ENCODE data around the gene MATN1. TPM values are rescaled to one million over a fixed set of nuclear protein-coding genes. Genes with fewer than 3 reads are reported as not detected.
A peak's percentile ranks its signal among the peaks of the same experiment; 100 is the strongest.

MATN1 gene
- total RNA-seq, 1 donor from 2014 or later: not detected

- H3K9me3 ChIP-seq: no peaks in the 10 kb centered on the region
- H3K27me3 ChIP-seq (ENCODE audit: low read depth): no peaks in the 10 kb centered on the region
- peak; percentile 54 for DNase-seq
- no peaks in the 10 kb centered on the region for H3K36me3 ChIP-seq
- intact Hi-C loops (cut with DNase I): no loop called here
- ATAC-seq: no peak
- no peak overlapping the region for H3K27ac ChIP-seq
- H3K4me3 ChIP-seq: no peak overlapping the region
- peaks cover 96% of the 10 kb centered on the region for H3K4me1 ChIP-seq
- no peak for TF ChIP-seq CTCF (IDR thresholded peaks at IDR 0.05)
Observed at GRCh38 chr1:30748098-30748698, 24.8 kb upstream of the MATN1 start.

- Histone ChIP-seq H3K27me3 (ENCODE audit: low read depth) (no peaks in the 10 kb centered on the region), H3K27ac (peak overlapping the region; percentile 31), H3K4me1 (peaks cover 94% of the 10 kb centered on the region), H3K9me3 (no peaks in the 10 kb centered on the region), H3K36me3 (peaks cover 2% of the 10 kb centered on the region), H3K4me3 (peak overlapping the region; percentile 3)
- intact Hi-C loops (cut with DNase I): no loop called here
- DNase-seq (peak; percentile 41), ATAC-seq (no peak)
- TF ChIP-seq CTCF (IDR thresholded peaks at IDR 0.05): no peak
Observed at GRCh38 chr1:30747033-30748008, 23.9 kb upstream of the MATN1 start.

- ATAC-seq (no peak), DNase-seq (no peak)
- Histone ChIP-seq H3K36me3 (peaks cover 11% of the 10 kb centered on the region), H3K27me3 (ENCODE audit: low read depth) (no peaks in the 10 kb centered on the region), H3K4me3 (no peak overlapping the region), H3K4me1 (peaks cover 89% of the 10 kb centered on the region), H3K9me3 (no peaks in the 10 kb centered on the region), H3K27ac (peak overlapping the region; percentile 31)
- TF ChIP-seq CTCF (IDR thresholded peaks at IDR 0.05): no peak
- intact Hi-C loops (cut with DNase I): no loop called here
Observed at GRCh38 chr1:30746212-30747032, 23.0 kb upstream of the MATN1 start.

- Histone ChIP-seq H3K27me3 (ENCODE audit: low read depth) (no peaks in the 10 kb centered on the region), H3K9me3 (no peaks in the 10 kb centered on the region), H3K36me3 (peaks cover 13% of the 10 kb centered on the region), H3K27ac (peak overlapping the region; percentile 31), H3K4me3 (peak overlapping the region; percentile 1), H3K4me1 (peaks cover 89% of the 10 kb centered on the region)
- intact Hi-C loops (cut with DNase I): no loop called here
- DNase-seq: peak; percentile 57
- no peak for TF ChIP-seq CTCF (IDR thresholded peaks at IDR 0.05)
- ATAC-seq: no peak
Observed at GRCh38 chr1:30745834-30746208, 22.4 kb upstream of the MATN1 start.

- peaks cover 84% of the 10 kb centered on the region for H3K4me1 ChIP-seq
- no peak for ATAC-seq
Observed at GRCh38 chr1:30745156-30745833, 21.9 kb upstream of the MATN1 start.

More at GRCh38 chr1:30745156-30745833, 21.9 kb upstream of the MATN1 start:
- H3K27ac ChIP-seq: peak overlapping the region; percentile 31
- H3K9me3 ChIP-seq: no peaks in the 10 kb centered on the region
- DNase-seq: no peak
- H3K27me3 ChIP-seq (ENCODE audit: low read depth): no peaks in the 10 kb centered on the region
- intact Hi-C loops (cut with DNase I): no loop called here
- TF ChIP-seq CTCF (IDR thresholded peaks at IDR 0.05): no peak
- H3K4me3 ChIP-seq: peak overlapping the region; percentile 1
- H3K36me3 ChIP-seq: peaks cover 14% of the 10 kb centered on the region

Measured in lower lobe of right lung (tissue), 2 donors.